HepG2 (cell line): ENCODE measurements around the gene ZNF597. TPM values are rescaled to one million over a fixed set of nuclear protein-coding genes. Genes with fewer than 3 reads are reported as not detected.

Source experiments
- ARID4A ChIP-seq: sonication (generic); formaldehyde crosslinking; IDR thresholded peaks from 2 replicates; pipeline ENCODE4 v1.5.0; 2020; ENCODE audit warnings: mild to moderate bottlenecking, missing genetic modification reagents, borderline replicate concordance
- ASH2L ChIP-seq: fragments of 300-600, 200-600 bp; sonication (generic); IDR thresholded peaks from 2 replicates; pipeline ENCODE4 v1.7.0; 2017; ENCODE audit warnings: low read depth, mild to moderate bottlenecking, moderate library complexity, mixed read lengths, low read length; ENCODE audit not compliant: insufficient read length
- CAMTA2 ChIP-seq: sonication (generic); formaldehyde crosslinking; IDR thresholded peaks from 2 replicates; pipeline ENCODE4 v1.4.0; 2020; ENCODE audit warnings: mild to moderate bottlenecking, missing genetic modification reagents, borderline replicate concordance
- DMAP1 ChIP-seq: IDR thresholded peaks from 2 replicates; pipeline ENCODE4 v1.6.1; 2016
- FIP1L1 ChIP-seq: fragments of 200-400 bp; formaldehyde crosslinking; IDR thresholded peaks from 2 replicates; pipeline ENCODE4 v1.6.1; 2018; ENCODE audit warnings: low read depth, mild to moderate bottlenecking, low read length, moderate library complexity, borderline replicate concordance; ENCODE audit not compliant: insufficient read depth
- KLF16 ChIP-seq, 2 experiments: sonication (generic) in 1 of 2; formaldehyde crosslinking in 1 of 2; IDR thresholded peaks; 2 replicates each; pipeline versions ENCODE4 v1.6.1 to v1.8.0; 2016 to 2023; ENCODE audit warnings: missing genetic modification reagents in 2 of 2, missing compliant biosample characterization in 1 of 2
- MAF1 ChIP-seq: sonication (generic); formaldehyde crosslinking; IDR thresholded peaks from 2 replicates; pipeline ENCODE4 v1.5.0; 2020; ENCODE audit warnings: missing genetic modification reagents, borderline replicate concordance
- MED13 ChIP-seq: sonication (generic); formaldehyde crosslinking; IDR thresholded peaks from 2 replicates; pipeline ENCODE4 v1.5.0; 2020; ENCODE audit warnings: missing genetic modification reagents
- ZXDC ChIP-seq: sonication (generic); formaldehyde crosslinking; IDR thresholded peaks from 2 replicates; pipeline ENCODE4 v1.5.0; 2020; ENCODE audit warnings: mild to moderate bottlenecking, missing genetic modification reagents
- polyA plus RNA-seq, 8 experiments: library from polyadenylated mRNA; depleted of rRNA in 3 of 8; stranded (reverse) in 7 of 8; unstranded in 1 of 8; fragments of >200 nt; fragmentation: Illumina TruSeq in 4 of 8; extraction: Trizol in 4 of 8; gene quantifications; 2 replicates each; pipeline versions ENCODE4 v1.2.1 to v1.2.3, GENCODE V29; 2011 to 2016; ENCODE audit warnings: low read depth in 4 of 8, missing spikeins in 1 of 8, mixed read lengths in 1 of 8; ENCODE audit not compliant: insufficient read depth in 1 of 8
- total RNA-seq, 5 experiments: library from RNA; depleted of rRNA; stranded (reverse); fragments of >200 nt; fragmentation: Illumina TruSeq; extraction: Trizol; gene quantifications; 2 replicates each; pipeline ENCODE4 v1.2.3, GENCODE V29; 2016; ENCODE audit warnings: low read depth in 1 of 5
- TF ChIP-seq, protein P1 (sequence below): sonication (generic); formaldehyde crosslinking; IDR thresholded peaks from 2 replicates; pipeline ENCODE4 v1.8.0; 2022; ENCODE audit warnings: missing genetic modification reagents, mild to moderate bottlenecking, inconsistent platforms, borderline replicate concordance
- TF ChIP-seq, protein P2 (sequence below): sonication (generic); formaldehyde crosslinking; IDR thresholded peaks from 2 replicates; pipeline ENCODE4 v1.8.1; 2023; ENCODE audit warnings: mild to moderate bottlenecking, moderate library complexity, missing genetic modification reagents
- TF ChIP-seq, protein P3 (sequence below): sonication (generic); formaldehyde crosslinking; IDR thresholded peaks from 2 replicates; pipeline ENCODE4 v1.8.1; 2023; ENCODE audit warnings: missing genetic modification reagents, inconsistent platforms, borderline replicate concordance
- TF ChIP-seq, protein P4 (sequence below): sonication (generic); formaldehyde crosslinking; IDR thresholded peaks from 2 replicates; pipeline ENCODE4 v1.4.0; 2020; ENCODE audit warnings: low read depth, mild to moderate bottlenecking, missing genetic modification reagents

The ZNF597 gene
- total and polyA plus RNA-seq, 2 of the 13 experiments (the other 11 are each of a cell fraction or from before 2014, with no cell fraction given), result 1.3 to 2.4 TPM

DNA sequence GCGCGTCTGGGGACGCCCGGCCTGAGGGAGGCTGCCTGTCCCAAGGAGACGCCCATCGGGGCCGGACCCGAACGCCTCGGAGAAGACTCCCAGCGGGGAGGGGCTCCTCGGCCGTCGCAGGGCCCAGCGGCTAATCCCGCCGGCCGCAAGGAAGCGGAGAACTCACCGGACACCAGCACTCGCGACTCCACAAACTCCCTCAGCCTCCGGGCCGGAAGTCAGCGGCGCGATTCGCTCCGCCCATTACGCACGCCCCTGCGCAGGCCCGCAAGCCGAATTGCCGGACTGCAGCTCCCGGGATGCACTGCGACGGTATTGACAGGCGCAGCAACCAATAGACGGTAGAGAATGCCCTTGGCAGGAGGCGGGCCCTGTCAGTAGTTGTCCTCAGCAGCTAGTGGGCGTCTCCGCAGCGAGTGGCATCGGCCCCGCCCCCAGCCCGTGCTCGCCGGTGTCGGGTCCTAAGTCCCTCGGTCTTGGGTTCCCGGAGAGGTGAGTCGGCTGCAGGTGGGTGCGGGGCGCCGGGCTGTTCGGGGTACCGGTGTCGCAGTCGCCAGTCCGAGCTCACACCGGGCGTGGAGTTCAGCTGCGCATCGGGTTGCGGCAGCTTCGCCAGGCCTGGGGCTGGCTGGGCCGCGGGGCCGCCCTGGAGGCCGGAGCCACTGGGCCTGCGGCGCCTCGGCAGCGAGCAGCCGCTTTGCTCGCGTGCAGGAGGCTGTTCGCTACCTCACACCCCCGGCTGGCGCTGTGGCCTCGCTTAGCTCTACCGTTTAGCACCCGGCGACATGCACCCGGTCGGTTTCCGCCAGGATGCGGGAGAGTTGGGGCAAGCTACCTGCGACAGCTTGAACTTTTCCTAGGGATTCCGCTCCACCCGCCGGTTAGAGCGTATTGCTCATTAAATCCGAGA is 42.3 kb downstream of the ZNF597 start, which contains the start of the genes ZNF174 and ZSCAN32 (continued):
- peak; percentile 97 for TF ChIP-seq ARID4A (CRISPR knock-in tag)
- TF ChIP-seq MAF1 (CRISPR knock-in tag), result peak; percentile 67; the same call in 1 of the 2 replicates
- TF ChIP-seq, protein P1, sequence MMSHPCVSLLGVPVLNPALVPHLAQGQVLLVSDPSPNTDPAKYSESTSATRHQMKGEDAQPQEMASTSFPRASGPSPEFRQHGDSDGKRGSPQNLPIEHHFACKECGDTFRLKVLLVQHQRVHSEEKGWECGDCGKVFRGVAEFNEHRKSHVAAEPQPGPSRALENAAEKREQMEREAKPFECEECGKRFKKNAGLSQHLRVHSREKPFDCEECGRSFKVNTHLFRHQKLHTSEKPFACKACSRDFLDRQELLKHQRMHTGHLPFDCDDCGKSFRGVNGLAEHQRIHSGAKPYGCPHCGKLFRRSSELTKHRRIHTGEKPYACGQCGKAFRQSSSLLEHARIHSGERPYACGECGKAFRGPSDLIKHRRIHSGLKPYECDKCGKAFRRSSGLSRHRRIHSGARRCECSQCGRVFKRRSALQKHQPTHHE (CRISPR knock-in tag), result peak; percentile 48; the same call in 1 of the 2 replicates
- TF ChIP-seq, protein P2, sequence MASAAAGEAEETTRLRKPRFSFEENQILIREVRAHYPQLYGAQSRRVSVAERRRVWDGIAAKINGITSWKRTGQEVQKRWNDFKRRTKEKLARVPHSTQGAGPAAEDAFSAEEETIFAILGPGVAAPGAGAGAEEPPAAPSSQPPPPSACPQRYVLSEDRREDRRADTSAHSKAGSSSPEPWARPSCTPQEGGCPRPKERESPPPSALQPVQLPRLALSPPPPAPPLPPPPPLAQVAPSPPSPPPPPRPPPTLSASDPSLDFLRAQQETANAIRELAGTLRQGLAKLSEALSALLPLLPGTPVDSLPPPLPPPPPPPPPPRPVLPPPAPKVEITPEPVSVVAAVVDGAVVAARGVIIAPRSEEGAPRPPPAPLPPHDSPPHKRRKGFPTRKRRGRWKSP (CRISPR knock-in tag), result peak; percentile 65; the same call in 1 of the 2 replicates
- TF ChIP-seq FIP1L1, result no peak
- TF ChIP-seq ZXDC (CRISPR knock-in tag), result peak; percentile 89; the same call in 1 of the 2 replicates
- peak; percentile 63; the same call in 1 of the 2 replicates for TF ChIP-seq DMAP1
- peak; percentile 21; the same call in 1 of the 2 replicates for TF ChIP-seq MED13 (CRISPR knock-in tag)
- peak; percentile 56; the same call in 1 of the 2 replicates for TF ChIP-seq CAMTA2
- TF ChIP-seq KLF16 (CRISPR knock-in tag; IDR thresholded peaks at IDR 0.05), result peak in 1 of 2 experiments; percentile 93; a peak in 2 of 4 replicates
- TF ChIP-seq, protein P3, sequence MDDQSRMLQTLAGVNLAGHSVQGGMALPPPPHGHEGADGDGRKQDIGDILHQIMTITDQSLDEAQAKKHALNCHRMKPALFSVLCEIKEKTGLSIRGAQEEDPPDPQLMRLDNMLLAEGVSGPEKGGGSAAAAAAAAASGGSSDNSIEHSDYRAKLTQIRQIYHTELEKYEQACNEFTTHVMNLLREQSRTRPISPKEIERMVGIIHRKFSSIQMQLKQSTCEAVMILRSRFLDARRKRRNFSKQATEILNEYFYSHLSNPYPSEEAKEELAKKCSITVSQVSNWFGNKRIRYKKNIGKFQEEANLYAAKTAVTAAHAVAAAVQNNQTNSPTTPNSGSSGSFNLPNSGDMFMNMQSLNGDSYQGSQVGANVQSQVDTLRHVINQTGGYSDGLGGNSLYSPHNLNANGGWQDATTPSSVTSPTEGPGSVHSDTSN (CRISPR knock-in tag), result peak; percentile 84
- TF ChIP-seq, protein P4, sequence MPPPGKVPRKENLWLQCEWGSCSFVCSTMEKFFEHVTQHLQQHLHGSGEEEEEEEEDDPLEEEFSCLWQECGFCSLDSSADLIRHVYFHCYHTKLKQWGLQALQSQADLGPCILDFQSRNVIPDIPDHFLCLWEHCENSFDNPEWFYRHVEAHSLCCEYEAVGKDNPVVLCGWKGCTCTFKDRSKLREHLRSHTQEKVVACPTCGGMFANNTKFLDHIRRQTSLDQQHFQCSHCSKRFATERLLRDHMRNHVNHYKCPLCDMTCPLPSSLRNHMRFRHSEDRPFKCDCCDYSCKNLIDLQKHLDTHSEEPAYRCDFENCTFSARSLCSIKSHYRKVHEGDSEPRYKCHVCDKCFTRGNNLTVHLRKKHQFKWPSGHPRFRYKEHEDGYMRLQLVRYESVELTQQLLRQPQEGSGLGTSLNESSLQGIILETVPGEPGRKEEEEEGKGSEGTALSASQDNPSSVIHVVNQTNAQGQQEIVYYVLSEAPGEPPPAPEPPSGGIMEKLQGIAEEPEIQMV (CRISPR knock-in tag), result no peak
- peak; percentile 82 for TF ChIP-seq ASH2L
